ENCODE data around the gene ENSA.

Gene ENSA

GRCh38 chr1:150612014-150612345, 17.4 kb downstream of the ENSA start:
- Histone ChIP-seq H4K8ac (ENCODE audit: low read depth, low read length) (no peak overlapping the region), H2BK15ac (ENCODE audit: low read length) (no peak overlapping the region), H3K18ac (ENCODE audit: low read length) (no peak overlapping the region), H3K14ac (ENCODE audit: low read length) (no peak overlapping the region), H2BK12ac (ENCODE audit: low read length) (no peak overlapping the region), H3K9me3 (replicated peaks in 1 of 2; ENCODE audit: control insufficient read depth in 2 of 2, insufficient read depth in 1 of 2, low read depth in 1 of 2, low read length in 2 of 2) (no peaks in the 10 kb centered on the region), H4K91ac (ENCODE audit: low read depth, low read length, poor library complexity) (no peak overlapping the region), H2BK5ac (ENCODE audit: low read length) (no peak overlapping the region), H3K4me3 (ENCODE audit: low read length in 2 of 2) (no peak overlapping the region), H3K9ac (ENCODE audit: low read depth, low read length, poor library complexity) (no peak overlapping the region), H3K27ac (replicated peaks; ENCODE audit: low read length) (no peak overlapping the region), H3K36me3 (replicated peaks in 1 of 2; ENCODE audit: control insufficient read depth in 2 of 2, insufficient read depth in 2 of 2, low read length in 2 of 2) (peaks cover 5 to 43% of the 10 kb centered on the region in 2 donors), H2AK5ac (ENCODE audit: low read depth, low read length) (no peak overlapping the region), H3K4me2 (ENCODE audit: insufficient read depth, low read length, poor library complexity, severe bottlenecking) (no peak overlapping the region), H3K23ac (ENCODE audit: low read depth, low read length, poor library complexity) (no peak overlapping the region), H3K79me1 (ENCODE audit: low read depth, low read length) (no peaks in the 10 kb centered on the region), H2BK120ac (ENCODE audit: low read depth, low read length) (no peak overlapping the region), H3K4ac (ENCODE audit: low read length) (no peak overlapping the region), H2AFZ (ENCODE audit: low read length) (no peak overlapping the region), H3K27me3 (ENCODE audit: control insufficient read depth in 3 of 3, insufficient read depth in 3 of 3, low read depth in 1 of 3, low read length in 3 of 3) (no peaks in the 10 kb centered on the region), H3K4me1 (ENCODE audit: control insufficient read depth in 2 of 2, insufficient read depth in 1 of 2, low read depth in 1 of 2, low read length in 2 of 2) (peaks cover 5 to 22% of the 10 kb centered on the region in 2 donors)
- no CpG with 5 or more reads among the region's 3 CpGs for WGBS, 2 donors (ENCODE audit: extremely low coverage in 2 of 2, insufficient read length in 2 of 2, insufficient replicate concordance in 1 of 2)
- DNase-seq (ENCODE audit: low spot score), result no peak

GRCh38 chr1:150610576-150610975, 18.8 kb downstream of the ENSA start:
- no peak overlapping the region for H2BK120ac ChIP-seq (ENCODE audit: low read depth, low read length)
- H3K23ac ChIP-seq (ENCODE audit: low read depth, low read length, poor library complexity), result no peak overlapping the region
- H3K27me3 ChIP-seq (ENCODE audit: control insufficient read depth in 3 of 3, insufficient read depth in 3 of 3, low read depth in 1 of 3, low read length in 3 of 3), result no peaks in the 10 kb centered on the region
- H2BK12ac ChIP-seq (ENCODE audit: low read length), result no peak overlapping the region
- H2BK5ac ChIP-seq (ENCODE audit: low read length), result no peak overlapping the region
- peaks cover 4 to 30% of the 10 kb centered on the region in 2 donors for H3K36me3 ChIP-seq (replicated peaks in 1 of 2; ENCODE audit: control insufficient read depth in 2 of 2, insufficient read depth in 2 of 2, low read length in 2 of 2)
- no CpG with 5 or more reads among the region's 4 CpGs for WGBS, 2 donors (ENCODE audit: extremely low coverage in 2 of 2, insufficient read length in 2 of 2, insufficient replicate concordance in 1 of 2)
- no peak overlapping the region for H3K9ac ChIP-seq (ENCODE audit: low read depth, low read length, poor library complexity)
- no peaks in the 10 kb centered on the region for H3K79me1 ChIP-seq (ENCODE audit: low read depth, low read length)
- H4K91ac ChIP-seq (ENCODE audit: low read depth, low read length, poor library complexity), result no peak overlapping the region
- no peak overlapping the region for H3K4me2 ChIP-seq (ENCODE audit: insufficient read depth, low read length, poor library complexity, severe bottlenecking)
- H2AFZ ChIP-seq (ENCODE audit: low read length), result no peak overlapping the region
- no peak overlapping the region for H3K14ac ChIP-seq (ENCODE audit: low read length)
- H2BK15ac ChIP-seq (ENCODE audit: low read length), result no peak overlapping the region
- no peak overlapping the region for H4K8ac ChIP-seq (ENCODE audit: low read depth, low read length)
- no peak for DNase-seq (ENCODE audit: low spot score)
- H3K27ac ChIP-seq (replicated peaks; ENCODE audit: low read length), result no peak overlapping the region
- H3K18ac ChIP-seq (ENCODE audit: low read length), result no peak overlapping the region
- no peak overlapping the region for H3K4ac ChIP-seq (ENCODE audit: low read length)
- peaks cover 5 to 22% of the 10 kb centered on the region in 2 donors for H3K4me1 ChIP-seq (ENCODE audit: control insufficient read depth in 2 of 2, insufficient read depth in 1 of 2, low read depth in 1 of 2, low read length in 2 of 2)
- H2AK5ac ChIP-seq (ENCODE audit: low read depth, low read length), result no peak overlapping the region
- H3K9me3 ChIP-seq (replicated peaks in 1 of 2; ENCODE audit: control insufficient read depth in 2 of 2, insufficient read depth in 1 of 2, low read depth in 1 of 2, low read length in 2 of 2), result no peaks in the 10 kb centered on the region
- no peak overlapping the region for H3K4me3 ChIP-seq (ENCODE audit: low read length in 2 of 2)

- no peak for DNase-seq (ENCODE audit: low spot score)
- no peaks in the 10 kb centered on the region for H3K9me3 ChIP-seq (replicated peaks in 1 of 2; ENCODE audit: control insufficient read depth in 2 of 2, insufficient read depth in 1 of 2, low read depth in 1 of 2, low read length in 2 of 2)
- H3K27ac ChIP-seq (replicated peaks; ENCODE audit: low read length), result peak overlapping the region; percentile 62
- no peak overlapping the region for H2AFZ ChIP-seq (ENCODE audit: low read length)
- H2BK12ac ChIP-seq (ENCODE audit: low read length), result no peak overlapping the region
- H3K23ac ChIP-seq (ENCODE audit: low read depth, low read length, poor library complexity), result no peak overlapping the region
- no peak overlapping the region for H2AK5ac ChIP-seq (ENCODE audit: low read depth, low read length)
- H3K4me3 ChIP-seq (ENCODE audit: low read length in 2 of 2), result no peak overlapping the region
- H4K91ac ChIP-seq (ENCODE audit: low read depth, low read length, poor library complexity), result no peak overlapping the region
- H3K9ac ChIP-seq (ENCODE audit: low read depth, low read length, poor library complexity), result no peak overlapping the region
- no peak overlapping the region for H3K18ac ChIP-seq (ENCODE audit: low read length)
- no CpG with 5 or more reads among the region's 2 CpGs for WGBS, 2 donors (ENCODE audit: extremely low coverage in 2 of 2, insufficient read length in 2 of 2, insufficient replicate concordance in 1 of 2)
- H2BK120ac ChIP-seq (ENCODE audit: low read depth, low read length), result no peak overlapping the region
- H2BK15ac ChIP-seq (ENCODE audit: low read length), result no peak overlapping the region
- H2BK5ac ChIP-seq (ENCODE audit: low read length), result no peak overlapping the region
- peaks cover 2 to 22% of the 10 kb centered on the region in 2 donors for H3K36me3 ChIP-seq (replicated peaks in 1 of 2; ENCODE audit: control insufficient read depth in 2 of 2, insufficient read depth in 2 of 2, low read length in 2 of 2)
- peaks cover 7 to 23% of the 10 kb centered on the region in 2 donors for H3K4me1 ChIP-seq (ENCODE audit: control insufficient read depth in 2 of 2, insufficient read depth in 1 of 2, low read depth in 1 of 2, low read length in 2 of 2)
- no peak overlapping the region for H3K14ac ChIP-seq (ENCODE audit: low read length)
- H3K27me3 ChIP-seq (ENCODE audit: control insufficient read depth in 3 of 3, insufficient read depth in 3 of 3, low read depth in 1 of 3, low read length in 3 of 3), result no peaks in the 10 kb centered on the region
- H3K79me1 ChIP-seq (ENCODE audit: low read depth, low read length), result no peaks in the 10 kb centered on the region
- no peak overlapping the region for H3K4me2 ChIP-seq (ENCODE audit: insufficient read depth, low read length, poor library complexity, severe bottlenecking)
- H3K4ac ChIP-seq (ENCODE audit: low read length), result no peak overlapping the region
- H4K8ac ChIP-seq (ENCODE audit: low read depth, low read length), result no peak overlapping the region
These were observed 19.7 kb downstream of the ENSA start for GRCh38 chr1:150609732-150610131.

- H3K14ac ChIP-seq (ENCODE audit: low read length), result no peak overlapping the region
- no peak overlapping the region for H3K4ac ChIP-seq (ENCODE audit: low read length)
- no peak overlapping the region for H2BK120ac ChIP-seq (ENCODE audit: low read depth, low read length)
- no peak overlapping the region for H3K18ac ChIP-seq (ENCODE audit: low read length)
- H2AK5ac ChIP-seq (ENCODE audit: low read depth, low read length), result no peak overlapping the region
- no peak for DNase-seq (ENCODE audit: low spot score)
- peaks cover 9 to 25% of the 10 kb centered on the region in 2 donors for H3K4me1 ChIP-seq (ENCODE audit: control insufficient read depth in 2 of 2, insufficient read depth in 1 of 2, low read depth in 1 of 2, low read length in 2 of 2)
- H3K36me3 ChIP-seq (replicated peaks in 1 of 2; ENCODE audit: control insufficient read depth in 2 of 2, insufficient read depth in 2 of 2, low read length in 2 of 2), result peaks cover 0 to 3% of the 10 kb centered on the region in 2 donors
- H3K4me3 ChIP-seq (ENCODE audit: low read length in 2 of 2), result no peak overlapping the region
- no peak overlapping the region for H3K4me2 ChIP-seq (ENCODE audit: insufficient read depth, low read length, poor library complexity, severe bottlenecking)
- no peak overlapping the region for H2BK15ac ChIP-seq (ENCODE audit: low read length)
- no CpG with 5 or more reads among the region's 7 CpGs for WGBS, 2 donors (ENCODE audit: extremely low coverage in 2 of 2, insufficient read length in 2 of 2, insufficient replicate concordance in 1 of 2)
- no peak overlapping the region for H3K9ac ChIP-seq (ENCODE audit: low read depth, low read length, poor library complexity)
- H2BK5ac ChIP-seq (ENCODE audit: low read length), result no peak overlapping the region
- no peak overlapping the region for H4K8ac ChIP-seq (ENCODE audit: low read depth, low read length)
- H3K23ac ChIP-seq (ENCODE audit: low read depth, low read length, poor library complexity), result no peak overlapping the region
- H3K9me3 ChIP-seq (replicated peaks in 1 of 2; ENCODE audit: control insufficient read depth in 2 of 2, insufficient read depth in 1 of 2, low read depth in 1 of 2, low read length in 2 of 2), result no peaks in the 10 kb centered on the region
- H2AFZ ChIP-seq (ENCODE audit: low read length), result no peak overlapping the region
- no peaks in the 10 kb centered on the region for H3K27me3 ChIP-seq (ENCODE audit: control insufficient read depth in 3 of 3, insufficient read depth in 3 of 3, low read depth in 1 of 3, low read length in 3 of 3)
- no peak overlapping the region for H2BK12ac ChIP-seq (ENCODE audit: low read length)
- no peaks in the 10 kb centered on the region for H3K79me1 ChIP-seq (ENCODE audit: low read depth, low read length)
- H3K27ac ChIP-seq (replicated peaks; ENCODE audit: low read length), result no peak overlapping the region
- no peak overlapping the region for H4K91ac ChIP-seq (ENCODE audit: low read depth, low read length, poor library complexity)
These were observed 22.8 kb downstream of the ENSA start for GRCh38 chr1:150606463-150607142.
